Measurements from ENCODE around the gene GBX2.

GRCh38 chr2:236190674-236191073, 22.5 kb upstream of the GBX2 start:
- no peak for TF ChIP-seq POLR2A (IDR thresholded peaks at IDR 0.05)
- TF ChIP-seq CTCF (IDR thresholded peaks at IDR 0.05): no peak

All from uterus (tissue), 2 donors.